HG03432 (cell line): Measurements from ENCODE around the gene GBP1.
"Not testable (repeated sequence)": the region's sequence is repeated elsewhere in the genome, so short reads cannot be mapped to it uniquely, and the experiment has no call there.

Source experiments
- ATAC-seq: cut with Tn5 transposase; IDR thresholded peaks from one replicate; pipeline ENCODE4 v1.9.1; 2021; ENCODE audit warnings: mild to moderate bottlenecking, moderate library complexity; ENCODE audit not compliant: unreplicated experiment

Gene GBP1

GRCh38 chr1:89065079-89065868, at the start of gene GBP1:
GBP1 (minus strand) TSS chr1:89065208; CDS start chr1:89063234, 1,974 bp downstream.
- ATAC-seq, result peak; percentile 78

GRCh38 chr1:89114662-89115061, 49.7 kb upstream of the GBP1 start:
- no peak for ATAC-seq

- no peak for ATAC-seq
These were observed 48.0 kb upstream of the GBP1 start for GRCh38 chr1:89112871-89113613.

GRCh38 chr1:89104687-89105086, 39.7 kb upstream of the GBP1 start:
- no peak for ATAC-seq

GRCh38 chr1:89104147-89104546, 39.1 kb upstream of the GBP1 start:
- no peak for ATAC-seq

- no peak for ATAC-seq
These were observed 37.0 kb upstream of the GBP1 start for GRCh38 chr1:89102021-89102420.

- ATAC-seq, result no peak
These were observed 35.4 kb upstream of the GBP1 start for GRCh38 chr1:89100412-89100811.

- ATAC-seq, result no peak
These were observed 33.8 kb upstream of the GBP1 start for GRCh38 chr1:89098857-89099256.

- ATAC-seq, result no peak
These were observed 30.7 kb upstream of the GBP1 start for GRCh38 chr1:89095737-89096136.

- ATAC-seq, result no peak
These were observed 25.0 kb upstream of the GBP1 start for GRCh38 chr1:89089962-89090361.

GRCh38 chr1:89088572-89088971, 23.6 kb upstream of the GBP1 start:
- ATAC-seq, result no peak

- ATAC-seq, result no peak
These were observed 22.2 kb upstream of the GBP1 start for GRCh38 chr1:89087241-89087640.

GRCh38 chr1:89085781-89086180, 20.8 kb upstream of the GBP1 start:
- peak; percentile 55 for ATAC-seq

GRCh38 chr1:89081005-89081404, 16.0 kb upstream of the GBP1 start:
- peak; percentile 43 for ATAC-seq

- ATAC-seq, result not testable (repeated sequence)
These were observed 15.1 kb upstream of the GBP1 start for GRCh38 chr1:89080068-89080467.

GRCh38 chr1:89072466-89073065, 7.6 kb upstream of the GBP1 start:
- not testable (repeated sequence) for ATAC-seq

GRCh38 chr1:89070509-89070908, 5.5 kb upstream of the GBP1 start:
- no peak for ATAC-seq

- ATAC-seq, result no peak
These were observed 4.9 kb upstream of the GBP1 start for GRCh38 chr1:89069951-89070350.

- ATAC-seq, result no peak
These were observed 3.3 kb upstream of the GBP1 start for GRCh38 chr1:89068291-89068690.

GRCh38 chr1:89064632-89065031, 376 bp downstream of the GBP1 start:
- peak; percentile 47 for ATAC-seq

- ATAC-seq, result no peak
These were observed 1.9 kb downstream of the GBP1 start for GRCh38 chr1:89063094-89063493.

- ATAC-seq, result no peak
These were observed 4.9 kb downstream of the GBP1 start for GRCh38 chr1:89060091-89060490.
